HCT116 (cell line): Measurements from ENCODE around the gene DOCK3. TPM values are rescaled to one million over a fixed set of nuclear protein-coding genes. Genes with fewer than 3 reads are reported as not detected.

ENCODE experiments used
- ATAC-seq: fragments of 200-7000 bp; cut with Tn5 transposase; 2 replicates; pipeline ENCODE4 v1.9.1; 2020; ENCODE audit warnings: mild to moderate bottlenecking, moderate library complexity
- BruUV-seq: library from RNA; stranded (reverse); fragments of 400-500 nt; replicated peaks from 2 replicates; lab custom pipeline; 2021; lab: Mats Ljungman, UMichigan
- CTCF ChIA-PET: fragments of 300-600 bp; sonication (Branson Sonifier 250); formaldehyde crosslinking; loops from one replicate; lab custom pipeline; 2021; ENCODE audit warnings: antibody characterized with exemption; lab: Charles Lee
- POLR2A ChIA-PET: fragments of 300-600, 350-600 bp; sonication (Branson Sonifier 250); formaldehyde crosslinking; loops from one replicate; lab custom pipeline; 2021; ENCODE audit warnings: antibody characterized with exemption; lab: Charles Lee
- RAD21 ChIA-PET, 2 experiments: fragments of 300-600 bp; sonication (Branson Sonifier 250); formaldehyde crosslinking; loops; one replicate each; lab custom pipeline; 2023; ENCODE audit warnings: low total read pairs in 2 of 2; ENCODE audit not compliant: uncharacterized antibody in 2 of 2, unreplicated experiment in 2 of 2, low non-redundant PET in 1 of 2; lab: Charles Lee
- DNase-seq: peaks from one replicate; pipeline ENCODE4 v3.0.0-alpha.2; 2010; ENCODE audit warnings: low read depth, low spot score
- H2AFZ ChIP-seq: fragments of 200-600 bp; shearing (Covaris generic), sonication (generic); 2 replicates; pipeline ENCODE4 v1.6.1; 2017; ENCODE audit warnings: low read depth, mixed run types, mixed read lengths, antibody characterized with exemption, low read length; ENCODE audit not compliant: poor library complexity, severe bottlenecking
- H3K27ac ChIP-seq: 2 replicates; pipeline ENCODE4 v1.5.1; 2012; ENCODE audit warnings: low read depth, low read length
- H3K27me3 ChIP-seq: fragments of 200-600 bp; sonication (generic); 2 replicates; pipeline ENCODE4 v1.6.1; 2016; ENCODE audit warnings: mixed run types, low read length, mixed read lengths; ENCODE audit not compliant: insufficient read depth
- H3K36me3 ChIP-seq, 2 experiments: fragments of 200-500 bp in 1 of 2; fragments of 200-600 bp in 1 of 2; sonication (Bioruptor generic) in 1 of 2; sonication (generic) in 1 of 2; 2 replicates each; pipeline versions ENCODE4 v1.5.1 to v1.6.1; 2014 to 2016; ENCODE audit warnings: low read length in 2 of 2, inconsistent platforms in 1 of 2, mixed read lengths in 1 of 2, mixed run types in 1 of 2; ENCODE audit not compliant: insufficient read depth in 2 of 2, control insufficient read depth in 1 of 2
- H3K4me1 ChIP-seq, 2 experiments: fragments of 200-600 bp in 1 of 2; sonication (generic) in 1 of 2; 2 replicates each; pipeline versions ENCODE4 v1.5.1 to v1.6.1; 2012 to 2017; ENCODE audit warnings: low read length in 2 of 2, inconsistent platforms in 1 of 2, mild to moderate bottlenecking in 1 of 2, mixed read lengths in 1 of 2, mixed run types in 1 of 2, moderate library complexity in 1 of 2; ENCODE audit not compliant: insufficient read depth in 2 of 2, control insufficient read depth in 1 of 2
- H3K4me2 ChIP-seq: fragments of 200-600 bp; sonication (generic); 2 replicates; pipeline ENCODE4 v1.6.1; 2017; ENCODE audit warnings: mixed run types, low read length, mixed read lengths
- H3K4me3 ChIP-seq, 2 experiments: fragments of 200-600 bp in 1 of 2; sonication (generic) in 1 of 2; replicated peaks in 1 of 2; 2 replicates each; pipeline ENCODE4 v1.5.1; 2011 to 2016; ENCODE audit warnings: low read length in 2 of 2, control low read depth in 1 of 2, low read depth in 1 of 2, mild to moderate bottlenecking in 1 of 2, mixed read lengths in 1 of 2, mixed run types in 1 of 2
- H3K79me2 ChIP-seq: fragments of 200-600 bp; sonication (generic); 2 replicates; pipeline ENCODE4 v1.6.1; 2017; ENCODE audit warnings: mild to moderate bottlenecking, mixed run types, low read length, moderate library complexity, mixed read lengths; ENCODE audit not compliant: insufficient read depth
- H3K9ac ChIP-seq: fragments of 200-600 bp; sonication (generic); 2 replicates; pipeline ENCODE4 v1.6.1; 2016; ENCODE audit warnings: low read length, mixed read lengths
- H3K9me2 ChIP-seq: fragments of 200-600 bp; sonication (generic), shearing (Covaris generic); 2 replicates; pipeline ENCODE4 v1.6.1; 2017; ENCODE audit warnings: mixed run types, mild to moderate bottlenecking, moderate library complexity; ENCODE audit not compliant: insufficient read depth
- H3K9me3 ChIP-seq, 2 experiments: fragments of 200-500 bp in 1 of 2; fragments of 200-600 bp in 1 of 2; sonication (Bioruptor generic) in 1 of 2; sonication (generic) in 1 of 2; 2 replicates each; pipeline ENCODE4 v1.6.1; 2014 to 2017; ENCODE audit warnings: low read length in 2 of 2, mixed read lengths in 2 of 2, inconsistent platforms in 1 of 2, low read depth in 1 of 2, mild to moderate bottlenecking in 1 of 2, mixed run types in 1 of 2, moderate library complexity in 1 of 2; ENCODE audit not compliant: control insufficient read depth in 1 of 2, insufficient read depth in 1 of 2
- H4K20me1 ChIP-seq: fragments of 200-600 bp; sonication (generic), shearing (Covaris generic); 2 replicates; pipeline ENCODE4 v1.6.1; 2017; ENCODE audit warnings: mixed run types, mild to moderate bottlenecking, moderate library complexity; ENCODE audit not compliant: insufficient read depth
- ATF3 ChIP-seq: IDR thresholded peaks from 2 replicates; pipeline ENCODE4 v1.6.1; 2012
- CEBPB ChIP-seq: IDR thresholded peaks from 2 replicates; pipeline ENCODE4 v1.6.1; 2012; ENCODE audit warnings: low read depth
- CTCF ChIP-seq, 3 experiments: fragments of 200-600 bp in 1 of 3; sonication (generic) in 1 of 3; IDR thresholded peaks in 2 of 3; conservative IDR thresholded peaks in 1 of 3; 2 replicates each; pipeline ENCODE4 v1.5.1; 2012 to 2017; ENCODE audit warnings: low read depth in 2 of 3, low read length in 2 of 3, antibody characterized with exemption in 1 of 3, borderline replicate concordance in 1 of 3, control low read depth in 1 of 3, mild to moderate bottlenecking in 1 of 3, mixed read lengths in 1 of 3, mixed run types in 1 of 3, moderate library complexity in 1 of 3; ENCODE audit not compliant: insufficient read depth in 1 of 3
- EGR1 ChIP-seq: IDR thresholded peaks from 2 replicates; pipeline ENCODE4 v1.6.1; 2012; ENCODE audit warnings: low read depth
- ELF1 ChIP-seq: IDR thresholded peaks from 2 replicates; pipeline ENCODE4 v1.6.1; 2012; ENCODE audit warnings: low read depth, borderline replicate concordance
- EZH2 ChIP-seq: fragments of 200-600 bp; sonication (generic); IDR thresholded peaks from 2 replicates; pipeline ENCODE4 v1.6.1; 2017; ENCODE audit warnings: antibody characterized with exemption, mixed run types
- POLR2A ChIP-seq: IDR thresholded peaks from 2 replicates; pipeline ENCODE4 v1.7.0; 2011; ENCODE audit warnings: borderline replicate concordance; ENCODE audit not compliant: insufficient read depth, insufficient read length; ENCODE audit errors: extremely low read depth
- POLR2AphosphoS5 ChIP-seq: IDR thresholded peaks from 2 replicates; pipeline ENCODE4 v1.6.1; 2011; ENCODE audit warnings: mild to moderate bottlenecking, low read depth, low read length, moderate library complexity
- RAD21 ChIP-seq: IDR thresholded peaks from 2 replicates; pipeline ENCODE4 v1.6.1; 2012; ENCODE audit warnings: low read depth, mild to moderate bottlenecking
- REST ChIP-seq: IDR thresholded peaks from 2 replicates; pipeline ENCODE4 v1.6.1; 2012; ENCODE audit warnings: low read depth
- SIN3A ChIP-seq: IDR thresholded peaks from 2 replicates; pipeline ENCODE4 v1.6.1; 2012; ENCODE audit warnings: low read depth
- SP1 ChIP-seq: IDR thresholded peaks from 2 replicates; pipeline ENCODE4 v1.6.1; 2012; ENCODE audit warnings: low read depth
- SRF ChIP-seq: IDR thresholded peaks from 2 replicates; pipeline ENCODE4 v1.6.1; 2012; ENCODE audit warnings: low read depth
- TCF7L2 ChIP-seq: IDR thresholded peaks from 2 replicates; pipeline ENCODE4 v1.7.0; 2011; ENCODE audit warnings: borderline replicate concordance, inconsistent platforms; ENCODE audit not compliant: insufficient read depth, insufficient read length; ENCODE audit errors: extremely low read depth
- YY1 ChIP-seq: IDR thresholded peaks from 2 replicates; pipeline ENCODE4 v1.6.1; 2011; ENCODE audit warnings: low read length, low read depth, moderate library complexity, mild to moderate bottlenecking; ENCODE audit not compliant: insufficient replicate concordance; ENCODE audit errors: extremely low read depth
- ZBTB33 ChIP-seq: IDR thresholded peaks from 2 replicates; pipeline ENCODE4 v1.6.1; 2011; ENCODE audit warnings: mild to moderate bottlenecking, low read length, moderate library complexity; ENCODE audit not compliant: insufficient replicate concordance; ENCODE audit errors: extremely low read depth
- ZNF274 ChIP-seq: fragments of 200-500 bp; sonication (Bioruptor generic); IDR thresholded peaks from 2 replicates; pipeline ENCODE4 v1.6.1; 2014; ENCODE audit warnings: mild to moderate bottlenecking, low read depth, low read length, inconsistent platforms
- intact Hi-C: fragments of 100-400 bp; cut with micrococcal nuclease; formaldehyde crosslinking; loops from 2 replicates; pipeline ENCODE4 v1.10.0; 2022
- total RNA-seq: library from RNA; stranded (reverse); gene quantifications from one replicate; pipeline ENCODE4 v1.2.1, GENCODE V29; 2021; ENCODE audit not compliant: unreplicated experiment

DOCK3 gene
- total RNA-seq, 1 experiment from 2014 or later, result 4.2 TPM

GRCh38 chr3:50675179-50676030 lies 678 bp downstream of the DOCK3 start:
- ChIA-PET CTCF (interaction anchor here (0.9 to 2.6 kb wide), 4 partner anchors 13 to 424 kb away, joined by 3 to 8 read pairs (median 4); partner anchors contain the start of gene MAPKAPK3), RAD21 (no interaction called here), POLR2A (interaction anchor here (0.7 kb wide), 1 partner anchor 1297 kb away, joined by 3 read pairs; no protein-coding TSS in a partner anchor)
- Histone ChIP-seq H3K79me2 (no peaks in the 10 kb centered on the region; the same call in 1 of the 2 replicates), H3K27ac (peak overlapping the region; percentile 70; the same call in 1 of the 2 replicates), H3K4me1 (peaks cover 17 to 32% of the 10 kb centered on the region in 2 experiments), H3K9ac (peak overlapping the region; percentile 47), H3K36me3 (no peaks in the 10 kb centered on the region), H3K9me3 (no peaks in the 10 kb centered on the region), H3K9me2 (no peaks in the 10 kb centered on the region), H4K20me1 (no peaks in the 10 kb centered on the region), H3K4me2 (peak overlapping the region; percentile 85), H3K4me3 (peak overlapping the region; percentile 56 to 61), H2AFZ (peak overlapping the region; percentile 59), H3K27me3 (no peaks in the 10 kb centered on the region)
- ATAC-seq, result peak; percentile 75
- BruUV-seq, result no TSS peak
- DNase-seq, result no peak
- intact Hi-C loops, result loop anchor here (5.0 kb wide), 2 partner anchors 212 to 697 kb away; no protein-coding TSS in a partner anchor
- TF ChIP-seq SIN3A, result no peak
- no peak for TF ChIP-seq YY1
- TF ChIP-seq CTCF (IDR thresholded peaks at IDR 0.05 in 2 of 3, conservative IDR thresholded peaks at IDR 0.05 in 1 of 3; ENCODE audit: borderline replicate concordance in 1 of 3, insufficient read depth in 1 of 3, low read depth in 2 of 3, low read length in 2 of 3), result peak in 2 of 3 experiments; percentile 48 to 62; a peak in 4 of 6 replicates
- TF ChIP-seq ZNF274, result no peak
- TF ChIP-seq REST, result no peak
- no peak for TF ChIP-seq CEBPB
- peak; percentile 69 for TF ChIP-seq RAD21
- peak; percentile 10; the same call in 1 of the 2 replicates for TF ChIP-seq POLR2AphosphoS5
- no peak for TF ChIP-seq ZBTB33
- no peak for TF ChIP-seq ELF1
- TF ChIP-seq EZH2, result no peak
- peak; percentile 67 for TF ChIP-seq EGR1
- no peak for TF ChIP-seq ATF3
- TF ChIP-seq SP1, result no peak
- no peak for TF ChIP-seq POLR2A
- peak; percentile 6 for TF ChIP-seq TCF7L2
- TF ChIP-seq SRF, result no peak
